ENCODE results near the gene PTGDR. TPM values are rescaled to one million over a fixed set of nuclear protein-coding genes. Genes with fewer than 3 reads are reported as not detected.
A peak's percentile ranks its signal among the peaks of the same experiment; 100 is the strongest.

PTGDR gene
- total RNA-seq, 2 donors from 2014 or later = 0.18 TPM; not detected in 1

DNA sequence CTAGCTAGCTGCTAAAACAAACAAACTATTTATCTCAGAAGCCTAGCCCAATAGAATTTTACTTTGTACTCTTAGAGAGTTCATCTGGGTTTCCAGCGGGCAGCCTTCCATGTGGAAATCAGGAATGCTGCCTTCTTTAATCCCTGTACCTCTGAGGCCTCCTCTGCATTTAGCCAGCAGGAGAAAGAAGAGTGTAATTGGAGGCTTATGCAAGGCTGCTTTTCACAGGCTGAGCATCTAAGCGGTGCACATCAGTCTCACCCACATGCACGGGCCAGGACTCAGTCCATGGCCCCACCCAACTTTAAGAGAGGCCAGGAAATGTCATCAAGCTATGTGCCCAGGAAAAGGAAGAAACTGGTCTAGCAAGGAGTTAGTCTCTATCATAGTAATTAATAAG, 14.0 kb upstream of the PTGDR start:
- DNase-seq (ENCODE audit: low spot score in 2 of 2) = no peak
- H3K9me3 Mint-ChIP-seq = no peaks in the 10 kb centered on the region
- no peak overlapping the region for H3K27ac Mint-ChIP-seq
- H3K36me3 Mint-ChIP-seq = peaks cover 0 to 6% of the 10 kb centered on the region in 2 donors
- no peak for ATAC-seq

DNA sequence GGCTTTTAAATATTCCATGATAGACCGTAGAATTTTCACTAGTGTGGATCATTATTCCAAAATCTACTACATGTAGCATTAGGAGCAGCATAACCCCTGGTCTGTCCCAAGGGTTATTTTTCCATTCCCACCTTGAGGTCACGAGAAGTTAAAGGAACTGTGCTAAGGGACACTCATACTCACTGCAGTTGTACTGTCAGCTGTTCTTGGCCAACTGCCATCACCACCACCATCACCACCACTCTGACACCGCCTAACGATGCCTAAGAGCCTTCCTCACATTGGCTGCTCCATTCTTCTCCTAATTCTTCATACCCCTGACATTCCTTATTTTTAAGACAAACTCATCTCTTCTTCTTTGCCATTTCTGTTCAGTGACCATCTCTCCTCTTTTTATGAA, 13.4 kb upstream of the PTGDR start:
- Mint-ChIP-seq H3K36me3 (peaks cover 0 to 6% of the 10 kb centered on the region in 2 donors), H3K9me3 (peaks cover 0 to 5% of the 10 kb centered on the region in 2 donors), H3K27ac (no peak overlapping the region)
- ATAC-seq (no peak), DNase-seq (ENCODE audit: low spot score in 2 of 2) (no peak)

DNA sequence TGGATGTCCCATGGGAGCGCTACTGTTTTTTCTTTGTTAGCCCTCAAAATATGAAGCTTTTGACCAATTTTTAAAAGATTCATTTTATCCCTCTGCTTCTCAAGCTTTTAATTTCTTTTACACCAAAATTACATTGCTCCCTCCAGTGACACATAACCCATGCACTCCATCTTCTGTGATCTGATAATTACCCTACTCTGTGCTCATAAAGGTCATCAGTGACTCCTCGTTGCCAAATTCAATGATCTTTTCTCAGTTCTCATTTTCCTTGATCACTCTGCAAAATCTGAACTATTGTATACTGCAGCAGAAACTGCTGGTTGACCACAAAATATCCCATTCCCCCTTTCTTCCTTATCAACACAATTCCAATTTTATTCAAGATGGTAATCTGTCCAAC, 8.7 kb upstream of the PTGDR start:
- Mint-ChIP-seq H3K36me3 (peaks cover 5 to 6% of the 10 kb centered on the region in 2 donors), H3K27ac (no peak overlapping the region), H3K9me3 (peaks cover 0 to 6% of the 10 kb centered on the region in 2 donors)
- no peak for DNase-seq (ENCODE audit: low spot score in 2 of 2)
- ATAC-seq = no peak

DNA sequence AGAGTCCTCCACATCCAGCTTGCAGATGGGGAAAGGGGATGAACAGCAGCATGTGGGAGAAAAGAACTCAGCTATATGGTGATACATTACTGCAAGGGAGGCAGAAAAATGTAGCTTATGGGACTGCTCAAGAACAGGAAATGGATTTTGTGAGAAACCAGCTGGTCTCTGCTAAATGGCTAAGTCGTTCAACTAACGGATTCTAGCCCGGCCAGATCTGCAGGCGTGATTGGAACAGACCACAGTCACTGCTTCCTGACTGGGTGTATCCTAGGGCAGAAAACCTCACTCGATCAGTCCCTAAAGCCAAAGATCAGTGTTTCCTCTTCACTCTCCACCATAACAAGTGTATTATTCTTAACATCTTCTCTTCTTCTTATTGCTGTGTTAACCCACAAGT, 8.1 kb upstream of the PTGDR start:
- H3K27ac Mint-ChIP-seq = no peak overlapping the region
- H3K9me3 Mint-ChIP-seq = peaks cover 0 to 6% of the 10 kb centered on the region in 2 donors
- ATAC-seq (no peak), DNase-seq (ENCODE audit: low spot score in 2 of 2) (no peak)
- H3K36me3 Mint-ChIP-seq = peaks cover 5 to 6% of the 10 kb centered on the region in 2 donors

DNA sequence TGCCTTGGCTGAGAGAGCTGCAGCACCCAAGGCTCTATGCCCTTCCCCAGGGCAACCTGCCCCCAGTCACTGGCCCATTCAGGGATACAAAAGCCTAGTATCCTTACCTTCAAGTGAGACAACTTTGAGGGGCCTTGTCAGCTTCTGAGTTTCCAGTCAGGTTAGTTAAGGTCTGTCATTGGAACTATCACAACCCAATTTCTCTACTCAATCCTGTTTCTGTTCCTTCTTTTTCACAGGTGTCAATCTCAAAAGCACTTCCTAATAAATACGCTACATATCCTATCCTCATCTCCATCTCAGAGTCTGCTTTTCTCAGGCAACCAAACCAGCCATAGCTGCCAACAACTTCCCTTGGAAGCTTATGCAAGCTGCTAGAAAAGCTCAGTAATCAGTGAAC, 4.9 kb upstream of the PTGDR start:
- Mint-ChIP-seq H3K27ac (no peak overlapping the region), H3K36me3 (peaks cover 0 to 12% of the 10 kb centered on the region in 2 donors), H3K9me3 (peaks cover 0 to 6% of the 10 kb centered on the region in 2 donors)
- ATAC-seq = no peak
- DNase-seq (ENCODE audit: low spot score in 2 of 2) = no peak

DNA sequence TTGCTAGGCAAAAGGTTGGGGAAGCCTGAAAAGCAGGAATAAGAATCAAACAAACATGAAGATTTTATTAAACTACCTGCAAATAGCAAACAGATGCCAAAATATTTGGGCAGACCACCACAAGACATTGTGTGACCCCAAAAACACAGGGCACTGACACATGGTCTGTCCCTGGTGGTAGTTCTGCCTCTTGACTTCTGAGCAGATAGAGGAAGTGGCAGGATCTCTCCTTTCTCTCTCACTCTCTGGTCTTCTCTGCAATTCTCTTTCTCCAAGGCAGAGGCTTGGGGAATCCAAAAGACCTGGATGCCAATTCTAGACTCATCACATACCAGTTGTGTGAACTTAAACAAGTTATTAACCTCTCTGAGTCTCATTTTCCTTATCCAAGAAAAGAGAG, 4.3 kb upstream of the PTGDR start:
- Mint-ChIP-seq H3K9me3 (peaks cover 0 to 6% of the 10 kb centered on the region in 2 donors), H3K36me3 (peaks cover 4 to 15% of the 10 kb centered on the region in 2 donors)
- no peak for ATAC-seq

DNA sequence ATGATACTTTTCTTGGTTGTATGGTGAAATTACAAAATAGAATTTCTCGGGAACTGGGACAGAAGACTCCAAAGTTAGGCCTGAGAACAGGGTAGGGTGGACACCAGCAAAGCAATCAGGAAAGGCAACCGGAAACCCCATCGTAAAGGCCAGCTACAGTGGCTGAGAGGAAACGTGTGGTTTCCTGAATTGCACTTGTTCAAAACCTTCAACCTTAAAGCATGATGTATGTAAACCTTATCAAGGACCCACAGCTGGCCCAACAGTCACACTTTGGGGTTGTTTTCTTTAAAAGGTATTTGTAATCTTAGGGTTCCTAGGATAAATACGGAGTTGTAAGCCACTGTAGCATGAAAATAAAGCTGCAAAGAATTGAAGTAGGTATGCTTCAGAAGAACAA, 2.2 kb upstream of the PTGDR start:
- H3K27ac Mint-ChIP-seq = no peak overlapping the region
- H3K9me3 Mint-ChIP-seq = no peaks in the 10 kb centered on the region
- H3K36me3 Mint-ChIP-seq = peaks cover 14 to 21% of the 10 kb centered on the region in 2 donors
- ATAC-seq = no peak
- DNase-seq (ENCODE audit: low spot score in 2 of 2) = no peak

More for the DNA sequence above, 4.3 kb upstream of the PTGDR start:
- DNase-seq (ENCODE audit: low spot score in 2 of 2) = no peak
- no peak overlapping the region for H3K27ac Mint-ChIP-seq

DNA sequence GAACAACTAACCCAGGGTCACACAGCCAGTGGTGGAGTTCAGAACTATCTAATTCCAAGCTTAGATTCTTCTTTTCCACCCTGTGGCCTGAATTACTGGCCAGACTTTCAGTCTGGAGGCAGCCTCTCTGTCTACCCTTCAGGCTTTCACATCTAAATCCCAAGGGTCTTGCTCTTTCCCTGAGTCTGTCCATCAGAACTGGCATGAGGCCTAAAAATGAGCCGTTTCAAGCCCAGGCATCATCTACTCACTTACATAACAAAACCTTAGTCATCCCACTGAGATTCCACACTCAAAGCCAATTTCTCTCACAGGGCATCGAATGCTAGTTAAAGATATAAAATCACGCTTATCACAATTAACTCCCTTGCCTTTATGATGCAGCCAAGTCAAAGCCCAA, 1.3 kb upstream of the PTGDR start:
- ATAC-seq = no peak
- Mint-ChIP-seq H3K27ac (no peak overlapping the region), H3K36me3 (peaks cover 14 to 16% of the 10 kb centered on the region in 2 donors)

DNA sequence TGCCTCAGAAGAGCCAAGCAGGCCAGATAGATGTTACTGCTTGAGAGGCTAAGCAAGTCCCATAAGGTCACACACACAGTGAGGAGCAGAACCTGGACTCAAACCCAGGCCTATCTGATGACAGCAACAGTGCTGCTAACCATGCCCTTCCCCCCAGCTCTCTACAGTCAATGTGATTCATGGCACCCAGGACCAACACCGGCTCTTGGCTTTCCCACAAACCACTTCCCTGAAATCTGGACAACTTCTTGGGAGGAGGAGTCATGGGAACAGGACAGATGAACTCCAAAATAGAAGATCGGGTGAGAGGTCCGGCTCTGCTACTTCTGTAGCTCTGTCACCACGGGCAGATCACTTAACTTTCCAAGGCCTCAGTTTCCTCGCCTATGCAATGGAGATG, 716 bp upstream of the PTGDR start:
- H3K27ac Mint-ChIP-seq = no peak overlapping the region
- DNase-seq (ENCODE audit: low spot score in 2 of 2) (no peak), ATAC-seq (no peak)
- no peaks in the 10 kb centered on the region for H3K9me3 Mint-ChIP-seq
- peaks cover 14 to 16% of the 10 kb centered on the region in 2 donors for H3K36me3 Mint-ChIP-seq

More for the DNA sequence above, 1.3 kb upstream of the PTGDR start:
- DNase-seq (ENCODE audit: low spot score in 2 of 2) = no peak
- H3K9me3 Mint-ChIP-seq = no peaks in the 10 kb centered on the region

DNA sequence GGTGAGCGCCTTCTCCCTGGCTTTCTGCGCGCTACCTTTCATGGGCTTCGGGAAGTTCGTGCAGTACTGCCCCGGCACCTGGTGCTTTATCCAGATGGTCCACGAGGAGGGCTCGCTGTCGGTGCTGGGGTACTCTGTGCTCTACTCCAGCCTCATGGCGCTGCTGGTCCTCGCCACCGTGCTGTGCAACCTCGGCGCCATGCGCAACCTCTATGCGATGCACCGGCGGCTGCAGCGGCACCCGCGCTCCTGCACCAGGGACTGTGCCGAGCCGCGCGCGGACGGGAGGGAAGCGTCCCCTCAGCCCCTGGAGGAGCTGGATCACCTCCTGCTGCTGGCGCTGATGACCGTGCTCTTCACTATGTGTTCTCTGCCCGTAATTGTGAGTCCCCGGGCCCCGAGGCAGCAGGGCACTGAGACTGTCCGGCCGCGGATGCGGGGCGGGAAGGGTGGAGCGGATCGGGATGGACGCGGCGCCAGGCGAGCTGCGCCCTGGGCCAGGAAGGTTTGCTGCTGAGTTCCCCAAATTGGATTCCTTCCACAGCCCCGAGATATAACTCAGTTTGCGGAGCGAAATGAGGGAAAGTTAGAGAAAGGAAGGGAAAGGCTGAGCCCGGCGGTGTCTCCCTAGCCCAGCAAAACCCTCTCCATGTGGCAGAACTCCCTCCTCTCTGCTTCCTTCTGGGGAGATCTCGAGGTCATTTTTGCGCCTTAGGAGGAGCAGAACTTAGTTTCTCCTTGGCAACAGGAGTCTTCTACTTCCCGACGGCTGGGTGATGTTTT, 972 bp downstream of the PTGDR start:
- ATAC-seq = peak; percentile 24 to 72

DNA sequence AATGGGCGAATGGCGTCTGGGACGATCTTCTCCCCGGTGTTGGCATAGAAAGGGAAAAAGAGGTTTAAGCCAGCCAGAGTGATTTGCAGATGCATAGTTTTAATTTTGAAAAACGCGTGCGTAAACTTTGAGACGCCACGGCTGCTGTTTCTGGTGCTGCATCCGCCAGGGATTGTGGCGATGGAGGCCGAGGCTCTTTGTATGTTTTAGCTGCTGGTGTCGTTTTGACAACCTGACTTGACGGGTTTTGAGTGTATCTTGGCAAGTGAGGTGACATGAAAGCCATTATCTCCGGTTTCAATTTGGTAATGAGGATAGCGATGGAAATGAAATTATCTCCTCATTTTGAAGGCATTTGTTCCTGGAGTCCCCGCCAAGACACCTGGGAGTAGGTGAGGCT, 1.6 kb downstream of the PTGDR start:
- DNase-seq (ENCODE audit: low spot score in 2 of 2) = no peak
- Mint-ChIP-seq H3K9me3 (no peaks in the 10 kb centered on the region), H3K27ac (no peak overlapping the region), H3K36me3 (peaks cover 14 to 16% of the 10 kb centered on the region in 2 donors)
- no peak for ATAC-seq

More for the DNA sequence above, 972 bp downstream of the PTGDR start:
- DNase-seq (ENCODE audit: low spot score in 2 of 2) = peak in 1 of 2 donors; percentile 12
- peak overlapping the region in 1 of 2 donors; percentile 81 for H3K27ac Mint-ChIP-seq
- H3K36me3 Mint-ChIP-seq = peaks cover 14 to 16% of the 10 kb centered on the region in 2 donors
- H3K9me3 Mint-ChIP-seq = no peaks in the 10 kb centered on the region

DNA sequence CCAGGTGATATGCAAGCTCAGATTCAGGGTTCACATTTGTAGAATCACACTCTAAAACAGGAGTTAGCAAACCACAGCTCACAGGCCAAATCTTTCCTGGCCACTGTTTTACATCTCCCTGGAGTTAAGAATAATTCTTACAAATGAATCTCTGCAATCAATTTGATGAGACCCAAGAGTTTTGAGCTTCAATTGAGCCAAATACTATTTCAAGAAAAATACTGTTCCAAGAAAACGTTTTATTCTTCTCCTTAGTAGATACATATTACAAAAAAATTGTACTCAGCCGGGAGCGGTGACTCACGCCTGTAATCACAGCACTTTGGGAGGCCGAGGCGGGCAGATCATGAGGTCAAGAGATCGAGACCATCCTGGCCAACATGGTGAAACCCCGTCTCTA, 2.5 kb downstream of the PTGDR start:
- no peak overlapping the region for H3K27ac Mint-ChIP-seq
- peaks cover 14 to 16% of the 10 kb centered on the region in 2 donors for H3K36me3 Mint-ChIP-seq
- DNase-seq (ENCODE audit: low spot score in 2 of 2) = no peak
- no peaks in the 10 kb centered on the region for H3K9me3 Mint-ChIP-seq
- no peak for ATAC-seq

DNA sequence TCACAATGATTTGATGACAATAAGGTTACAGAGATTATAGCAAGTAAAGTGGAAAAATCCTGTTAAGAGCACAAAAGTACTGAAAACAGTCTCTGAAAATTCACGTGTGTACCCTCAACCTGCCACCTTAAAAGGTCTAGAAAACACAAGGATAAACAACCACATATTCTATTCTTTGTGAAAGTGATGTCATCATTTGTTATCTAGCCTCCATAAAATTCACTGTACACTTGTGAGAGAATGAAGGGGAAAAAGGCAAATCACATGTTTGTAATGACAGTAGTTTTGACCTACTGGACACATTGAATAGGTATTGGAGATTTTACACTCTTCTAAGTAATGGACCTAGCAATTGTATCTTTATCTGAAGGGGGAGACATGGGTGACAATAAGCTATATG, 4.0 kb downstream of the PTGDR start:
- ATAC-seq (no peak), DNase-seq (ENCODE audit: low spot score in 2 of 2) (no peak)
- no peak overlapping the region for H3K27ac Mint-ChIP-seq

DNA sequence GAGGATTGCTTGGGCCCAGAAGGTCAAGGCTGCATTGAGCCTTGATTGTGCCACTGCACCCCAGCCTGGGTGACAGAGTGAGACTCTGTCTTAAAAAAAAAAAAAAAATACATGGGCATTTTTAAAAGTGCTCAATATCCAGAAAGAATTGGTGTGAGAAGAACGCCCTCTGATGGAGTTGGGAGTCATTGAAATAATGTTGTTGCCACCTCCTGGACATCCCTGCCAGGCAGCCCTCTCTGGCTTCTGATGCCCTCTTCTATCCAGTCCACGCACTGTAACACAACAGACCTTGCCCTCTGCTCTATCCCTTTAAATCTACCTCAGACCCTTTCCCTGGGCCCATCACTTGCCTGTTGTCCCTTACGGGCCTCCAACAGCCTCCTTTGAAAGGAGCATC, 4.9 kb downstream of the PTGDR start:
- H3K36me3 Mint-ChIP-seq = peaks cover 10 to 15% of the 10 kb centered on the region in 2 donors
- peak in 1 of 2 donors; percentile 11 for DNase-seq (ENCODE audit: low spot score in 2 of 2)

More for the DNA sequence above, 4.0 kb downstream of the PTGDR start:
- peaks cover 14 to 16% of the 10 kb centered on the region in 2 donors for H3K36me3 Mint-ChIP-seq
- H3K9me3 Mint-ChIP-seq = no peaks in the 10 kb centered on the region

DNA sequence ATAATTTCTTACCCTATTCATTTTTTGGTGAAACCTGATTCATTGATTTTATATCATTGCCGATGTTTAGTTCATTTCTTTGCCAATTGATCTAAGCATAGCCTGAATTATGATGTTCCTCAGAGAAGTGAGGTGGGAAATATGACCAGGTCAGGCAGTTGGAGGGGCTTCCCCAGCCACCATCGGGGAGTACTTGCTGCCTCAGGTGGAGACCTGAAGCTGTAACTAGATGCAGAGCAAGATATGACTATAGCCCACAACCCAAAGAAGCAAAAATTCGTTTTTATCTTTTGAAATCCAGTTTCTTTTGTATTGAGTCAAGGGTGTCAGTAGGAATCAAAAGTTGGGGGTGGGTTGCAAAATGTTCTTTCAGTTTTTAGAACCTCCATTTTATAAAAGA, 7.9 kb downstream of the PTGDR start:
- H3K27ac Mint-ChIP-seq = no peak overlapping the region
- peaks cover 0 to 4% of the 10 kb centered on the region in 2 donors for H3K36me3 Mint-ChIP-seq
- ATAC-seq (peak; percentile 22 to 52), DNase-seq (ENCODE audit: low spot score in 2 of 2) (no peak)
- peaks cover 0 to 3% of the 10 kb centered on the region in 2 donors for H3K9me3 Mint-ChIP-seq

More for the DNA sequence above, 4.9 kb downstream of the PTGDR start:
- peak in 1 of 2 donors; percentile 59 for ATAC-seq
- no peak overlapping the region for H3K27ac Mint-ChIP-seq
- peaks cover 0 to under 1% of the 10 kb centered on the region in 2 donors for H3K9me3 Mint-ChIP-seq

DNA sequence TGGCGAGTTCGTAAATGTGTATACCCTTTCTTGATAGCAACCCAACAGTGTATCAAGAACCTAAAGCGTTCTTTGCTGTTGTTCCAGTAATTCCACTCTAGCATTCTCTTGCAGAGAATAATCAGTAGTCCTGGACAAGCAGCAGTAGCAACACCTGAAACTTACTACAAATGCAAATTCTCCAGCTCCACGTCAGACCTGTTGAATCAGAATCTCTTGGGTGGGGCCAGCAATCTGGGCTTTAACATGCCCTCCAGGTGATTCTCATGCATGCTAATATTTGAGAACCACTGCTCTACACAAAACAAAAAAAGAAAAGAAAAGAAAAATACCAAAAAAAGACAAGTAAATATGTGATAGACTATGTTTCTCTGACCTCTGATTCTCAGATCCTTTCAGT, 10.1 kb downstream of the PTGDR start:
- H3K27ac Mint-ChIP-seq = no peak overlapping the region
- DNase-seq (ENCODE audit: low spot score in 2 of 2) = no peak
- H3K36me3 Mint-ChIP-seq = peaks cover 0 to 4% of the 10 kb centered on the region in 2 donors
- peaks cover 0 to 3% of the 10 kb centered on the region in 2 donors for H3K9me3 Mint-ChIP-seq
- ATAC-seq = no peak

DNA sequence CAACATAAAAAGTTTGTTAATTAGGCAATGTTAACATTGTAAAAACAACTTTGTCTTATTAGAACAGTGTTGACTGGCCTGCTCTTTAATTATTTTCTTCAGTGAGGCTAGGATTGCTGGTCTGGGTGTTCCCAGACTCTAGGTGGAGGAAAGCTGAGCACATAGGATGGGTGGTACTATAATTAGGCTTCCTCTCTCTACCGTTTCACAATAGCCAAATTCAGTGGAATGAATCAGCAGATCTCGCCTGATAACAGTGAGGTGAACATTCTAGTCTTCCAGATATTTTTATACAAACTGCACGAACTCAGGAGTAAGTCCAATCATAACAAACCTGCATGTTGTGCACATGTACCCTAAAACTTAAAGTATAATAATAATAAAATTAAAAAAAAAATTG, 11.9 kb downstream of the PTGDR start:
- ATAC-seq = no peak
- DNase-seq (ENCODE audit: low spot score in 2 of 2) = no peak
- Mint-ChIP-seq H3K9me3 (peaks cover 0 to 3% of the 10 kb centered on the region in 2 donors), H3K36me3 (peaks cover 0 to 4% of the 10 kb centered on the region in 2 donors), H3K27ac (no peak overlapping the region)

DNA sequence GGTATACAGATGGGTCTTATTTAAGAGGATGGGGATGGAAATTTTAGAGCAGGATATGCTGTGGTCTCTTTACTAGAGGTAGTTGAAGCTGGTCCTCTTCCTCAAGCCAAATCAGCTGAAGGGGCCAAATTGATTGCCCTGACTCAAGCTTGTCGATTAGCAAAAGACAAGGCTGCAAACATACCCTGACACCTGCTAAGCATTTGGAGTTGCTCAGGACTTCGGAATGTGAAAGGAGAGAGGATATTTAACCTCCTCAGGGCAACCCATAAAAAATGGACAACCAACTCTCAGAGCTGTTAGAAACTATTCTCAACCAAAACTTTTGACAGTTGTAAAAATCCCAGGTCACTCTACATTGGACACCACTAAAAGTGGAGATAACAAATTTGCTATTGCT, 15.6 kb downstream of the PTGDR start:
- no peak for ATAC-seq
- H3K9me3 Mint-ChIP-seq = peaks cover 0 to 4% of the 10 kb centered on the region in 2 donors
- H3K36me3 Mint-ChIP-seq = no peaks in the 10 kb centered on the region
- no peak overlapping the region for H3K27ac Mint-ChIP-seq
- DNase-seq (ENCODE audit: low spot score in 2 of 2) = no peak
